ENCODE results near the gene GPHN. TPM values are rescaled to one million over a fixed set of nuclear protein-coding genes. Genes with fewer than 3 reads are reported as not detected.

The GPHN gene
- total RNA-seq, 4 donors from 2014 or later = 14.4 to 32.7 (median 21.1) TPM

- no peak overlapping the region for H3K4me3 ChIP-seq (replicated peaks in 1 of 3)
- no peak for DNase-seq
- no peaks in the 10 kb centered on the region for H3K9me3 ChIP-seq
- H3K27ac ChIP-seq = no peak overlapping the region
- TF ChIP-seq, protein P1, sequence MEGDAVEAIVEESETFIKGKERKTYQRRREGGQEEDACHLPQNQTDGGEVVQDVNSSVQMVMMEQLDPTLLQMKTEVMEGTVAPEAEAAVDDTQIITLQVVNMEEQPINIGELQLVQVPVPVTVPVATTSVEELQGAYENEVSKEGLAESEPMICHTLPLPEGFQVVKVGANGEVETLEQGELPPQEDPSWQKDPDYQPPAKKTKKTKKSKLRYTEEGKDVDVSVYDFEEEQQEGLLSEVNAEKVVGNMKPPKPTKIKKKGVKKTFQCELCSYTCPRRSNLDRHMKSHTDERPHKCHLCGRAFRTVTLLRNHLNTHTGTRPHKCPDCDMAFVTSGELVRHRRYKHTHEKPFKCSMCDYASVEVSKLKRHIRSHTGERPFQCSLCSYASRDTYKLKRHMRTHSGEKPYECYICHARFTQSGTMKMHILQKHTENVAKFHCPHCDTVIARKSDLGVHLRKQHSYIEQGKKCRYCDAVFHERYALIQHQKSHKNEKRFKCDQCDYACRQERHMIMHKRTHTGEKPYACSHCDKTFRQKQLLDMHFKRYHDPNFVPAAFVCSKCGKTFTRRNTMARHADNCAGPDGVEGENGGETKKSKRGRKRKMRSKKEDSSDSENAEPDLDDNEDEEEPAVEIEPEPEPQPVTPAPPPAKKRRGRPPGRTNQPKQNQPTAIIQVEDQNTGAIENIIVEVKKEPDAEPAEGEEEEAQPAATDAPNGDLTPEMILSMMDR (IDR thresholded peaks at IDR 0.05) = no peak
- no peak for TF ChIP-seq POLR2A (IDR thresholded peaks at IDR 0.05)
- intact Hi-C loops (cut with DNase I) = no loop called here
- no peaks in the 10 kb centered on the region for H3K4me1 ChIP-seq
- H3K27me3 ChIP-seq = no peaks in the 10 kb centered on the region
- H3K36me3 ChIP-seq = no peaks in the 10 kb centered on the region
These were observed 508.9 kb downstream of the GPHN start for GRCh38 chr14:67016856-67017255.

GRCh38 chr14:67018720-67019119 lies 510.8 kb downstream of the GPHN start:
- H3K4me1 ChIP-seq = no peaks in the 10 kb centered on the region
- no peaks in the 10 kb centered on the region for H3K36me3 ChIP-seq
- intact Hi-C loops (cut with DNase I) = no loop called here
- DNase-seq = no peak
- H3K4me3 ChIP-seq (replicated peaks in 1 of 3) = no peak overlapping the region
- TF ChIP-seq, protein P1 (IDR thresholded peaks at IDR 0.05) = no peak
- no peak for TF ChIP-seq POLR2A (IDR thresholded peaks at IDR 0.05)
- no peaks in the 10 kb centered on the region for H3K9me3 ChIP-seq
- H3K27ac ChIP-seq = no peak overlapping the region
- H3K27me3 ChIP-seq = no peaks in the 10 kb centered on the region

- Histone ChIP-seq H3K36me3 (no peaks in the 10 kb centered on the region), H3K4me1 (no peaks in the 10 kb centered on the region), H3K4me3 (replicated peaks in 1 of 3) (no peak overlapping the region), H3K9me3 (no peaks in the 10 kb centered on the region), H3K27me3 (no peaks in the 10 kb centered on the region), H3K27ac (no peak overlapping the region)
- intact Hi-C loops (cut with DNase I) = no loop called here
- 92 to 97% methylated on average over 3 of the region's 3 CpGs for WGBS, 2 donors
- no peak for TF ChIP-seq POLR2A (IDR thresholded peaks at IDR 0.05)
- TF ChIP-seq, protein P1 (IDR thresholded peaks at IDR 0.05) = no peak
- DNase-seq = no peak
These were observed 511.8 kb downstream of the GPHN start for GRCh38 chr14:67019796-67020195.

DNA sequence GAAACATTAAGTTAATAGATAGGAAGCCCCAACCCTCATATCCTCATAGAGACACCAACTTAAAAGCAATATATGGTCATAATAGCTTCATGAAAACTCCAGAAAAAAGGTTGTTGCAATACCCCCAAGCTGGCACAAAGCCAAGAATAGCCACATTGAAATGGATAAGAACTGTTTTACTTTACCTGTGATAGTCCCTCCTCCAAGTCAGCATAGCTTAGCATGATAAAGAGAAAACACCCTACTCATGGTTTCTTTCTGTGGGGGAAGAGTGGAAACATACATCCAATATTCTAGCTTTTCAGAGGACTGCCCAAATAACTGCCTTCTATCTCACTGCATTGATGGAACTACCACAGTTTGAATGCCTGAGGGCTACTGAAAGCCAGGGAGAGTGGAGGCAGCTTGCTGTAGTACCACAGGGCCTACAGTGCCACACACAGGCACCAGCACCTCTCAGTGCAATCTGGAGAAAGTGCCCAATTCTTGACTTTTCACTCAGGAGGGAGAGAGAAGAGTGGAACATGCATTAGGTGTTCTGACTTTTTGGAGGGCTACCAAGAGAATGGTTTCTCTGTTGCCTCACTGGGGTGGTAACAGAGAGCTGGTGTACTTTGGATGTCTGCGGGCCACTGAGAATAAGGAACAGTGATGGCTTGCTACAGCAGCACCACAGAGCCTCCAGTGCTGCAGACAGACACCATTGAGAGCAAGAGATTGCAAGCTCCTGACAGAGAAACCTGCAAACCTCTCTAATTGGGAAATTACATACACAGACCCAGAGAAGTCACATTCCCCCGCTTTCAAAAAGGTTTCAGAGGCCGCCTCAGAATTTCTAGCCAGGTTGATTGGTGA lies 524.2 kb downstream of the GPHN start:
- WGBS, 2 donors = 98 to 100% methylated on average over 3 of the region's 3 CpGs
- intact Hi-C loops (cut with DNase I) = no loop called here
- H3K4me1 ChIP-seq = no peaks in the 10 kb centered on the region
- DNase-seq = no peak
- H3K27ac ChIP-seq = no peak overlapping the region
- H3K4me3 ChIP-seq (replicated peaks in 1 of 3) = no peak overlapping the region
- no peaks in the 10 kb centered on the region for H3K9me3 ChIP-seq
- H3K36me3 ChIP-seq = no peaks in the 10 kb centered on the region
- no peaks in the 10 kb centered on the region for H3K27me3 ChIP-seq
- TF ChIP-seq POLR2A (IDR thresholded peaks at IDR 0.05) = no peak
- TF ChIP-seq, protein P1 (IDR thresholded peaks at IDR 0.05) = no peak

GRCh38 chr14:67045440-67045839 lies 537.5 kb downstream of the GPHN start:
- no peak for DNase-seq
- Histone ChIP-seq H3K36me3 (no peaks in the 10 kb centered on the region), H3K27ac (no peak overlapping the region), H3K4me3 (replicated peaks in 1 of 3) (no peak overlapping the region), H3K9me3 (no peaks in the 10 kb centered on the region), H3K27me3 (no peaks in the 10 kb centered on the region), H3K4me1 (no peaks in the 10 kb centered on the region)
- TF ChIP-seq, protein P1 (IDR thresholded peaks at IDR 0.05) = no peak
- TF ChIP-seq POLR2A (IDR thresholded peaks at IDR 0.05) = no peak
- intact Hi-C loops (cut with DNase I) = no loop called here

Measured in thyroid gland (tissue), 4 donors.